Prostate gland (tissue), 2 donors: ENCODE results near the gene PCDHA1.
"Not testable (repeated sequence)": the region's sequence is repeated elsewhere in the genome, so short reads cannot be mapped to it uniquely, and the experiment has no call there.

Experiments
- CTCF ChIP-seq, 4 experiments: fragments of 200-600 bp in 2 of 4; fragments of 450-650 bp in 2 of 4; sonication (generic) in 2 of 4; IDR thresholded peaks; 1 replicate in 3 of 4; 2 replicates in 1 of 4; pipeline ENCODE4 v1.5.1; 2016 to 2019; ENCODE audit warnings: antibody characterized with exemption in 4 of 4, mild to moderate bottlenecking in 2 of 4, moderate library complexity in 2 of 4
- POLR2A ChIP-seq: fragments of 450-650 bp; IDR thresholded peaks from one replicate; pipeline ENCODE4 v1.6.1; 2016; ENCODE audit warnings: antibody characterized with exemption, mild to moderate bottlenecking
- POLR2AphosphoS5 ChIP-seq: sonication (generic); formaldehyde crosslinking; IDR thresholded peaks from one replicate; pipeline ENCODE4 v1.6.1; 2017; ENCODE audit warnings: antibody characterized with exemption

DNA sequence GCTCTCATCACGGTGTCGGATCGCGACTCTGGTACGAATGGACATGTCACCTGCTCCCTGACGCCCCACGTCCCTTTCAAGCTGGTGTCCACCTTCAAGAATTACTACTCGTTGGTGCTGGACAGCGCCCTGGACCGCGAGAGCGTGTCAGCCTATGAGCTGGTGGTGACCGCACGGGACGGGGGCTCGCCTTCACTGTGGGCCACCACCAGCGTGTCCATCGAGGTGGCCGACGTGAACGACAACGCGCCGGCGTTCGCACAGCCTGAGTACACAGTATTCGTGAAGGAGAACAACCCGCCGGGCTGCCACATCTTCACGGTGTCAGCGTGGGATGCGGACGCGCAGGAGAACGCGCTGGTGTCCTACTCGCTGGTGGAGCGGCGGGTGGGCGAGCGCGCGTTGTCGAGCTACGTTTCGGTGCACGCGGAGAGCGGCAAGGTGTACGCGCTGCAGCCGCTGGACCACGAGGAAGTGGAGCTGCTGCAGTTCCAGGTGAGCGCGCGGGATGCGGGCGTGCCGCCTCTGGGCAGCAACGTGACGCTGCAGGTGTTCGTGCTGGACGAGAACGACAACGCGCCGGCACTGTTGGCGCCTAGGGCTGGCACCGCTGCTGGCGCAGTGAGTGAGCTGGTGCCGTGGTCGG, 10.3 kb downstream of the PCDHA1 start:
- TF ChIP-seq POLR2A; CTCF (IDR thresholded peaks at IDR 0.05); POLR2AphosphoS5: not testable (repeated sequence)
